DMS114 treated with DMSO at 0.1 percent for 48 hours (cell line): ENCODE measurements around the gene TEX261.
"Not testable (repeated sequence)": the region's sequence is repeated elsewhere in the genome, so short reads cannot be mapped to it uniquely, and the experiment has no call there.

ENCODE experiments used
- DNase-seq: peaks from one replicate; lab custom pipeline; 2025; ENCODE audit not compliant: unreplicated experiment; lab: John Stamatoyannopoulos, UW

Gene TEX261

DNA sequence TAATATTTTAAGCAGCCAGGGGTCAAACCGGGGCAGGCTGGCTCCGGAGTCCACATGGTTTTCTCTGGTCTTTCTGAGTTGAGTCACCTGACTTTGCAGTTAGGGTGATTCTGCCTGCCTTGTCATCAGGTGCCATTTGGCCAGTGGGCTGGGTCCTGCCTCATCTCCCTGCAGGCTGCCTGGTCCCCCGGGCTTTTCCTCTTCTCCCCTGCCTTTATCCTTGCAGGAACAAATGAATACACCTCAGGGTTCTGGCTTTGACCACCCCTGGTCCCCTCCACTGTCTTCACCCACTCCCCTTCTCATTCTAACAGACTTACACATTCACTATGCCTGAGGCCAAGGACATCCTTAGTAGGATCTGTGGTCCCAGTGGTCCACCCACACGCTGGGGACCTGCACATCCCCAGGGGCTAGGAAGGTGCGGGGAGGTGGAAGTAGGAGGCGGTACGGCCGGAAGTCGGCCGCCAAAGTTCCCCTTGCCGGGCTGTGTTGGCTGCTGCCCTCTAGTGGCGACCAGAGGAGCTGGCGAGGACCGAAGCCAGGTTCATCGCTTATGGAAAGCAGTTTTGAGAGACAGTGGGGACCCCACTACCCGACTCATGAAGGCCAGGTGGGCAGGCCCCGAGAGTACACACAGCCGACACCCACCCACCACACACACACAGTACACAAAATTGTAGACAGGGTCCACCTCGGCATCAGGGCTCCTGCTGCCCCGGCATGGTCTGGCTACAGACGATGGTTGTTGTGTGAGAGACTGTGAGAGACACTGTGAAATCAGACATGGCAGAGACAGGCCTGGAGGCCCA lies 6.3 kb upstream of the TEX261 start:
- DNase-seq, result peak; percentile 44

GRCh38 chr2:70999931-71000330 lies 5.3 kb upstream of the TEX261 start:
- not testable (repeated sequence) for DNase-seq

- no peak for DNase-seq
These were observed 4.7 kb upstream of the TEX261 start for GRCh38 chr2:70999362-70999761.

- DNase-seq, result not testable (repeated sequence)
These were observed 4.2 kb upstream of the TEX261 start for GRCh38 chr2:70998885-70999284.

GRCh38 chr2:70995426-70995729 lies 705 bp upstream of the TEX261 start:
- peak; percentile 28 for DNase-seq

DNA sequence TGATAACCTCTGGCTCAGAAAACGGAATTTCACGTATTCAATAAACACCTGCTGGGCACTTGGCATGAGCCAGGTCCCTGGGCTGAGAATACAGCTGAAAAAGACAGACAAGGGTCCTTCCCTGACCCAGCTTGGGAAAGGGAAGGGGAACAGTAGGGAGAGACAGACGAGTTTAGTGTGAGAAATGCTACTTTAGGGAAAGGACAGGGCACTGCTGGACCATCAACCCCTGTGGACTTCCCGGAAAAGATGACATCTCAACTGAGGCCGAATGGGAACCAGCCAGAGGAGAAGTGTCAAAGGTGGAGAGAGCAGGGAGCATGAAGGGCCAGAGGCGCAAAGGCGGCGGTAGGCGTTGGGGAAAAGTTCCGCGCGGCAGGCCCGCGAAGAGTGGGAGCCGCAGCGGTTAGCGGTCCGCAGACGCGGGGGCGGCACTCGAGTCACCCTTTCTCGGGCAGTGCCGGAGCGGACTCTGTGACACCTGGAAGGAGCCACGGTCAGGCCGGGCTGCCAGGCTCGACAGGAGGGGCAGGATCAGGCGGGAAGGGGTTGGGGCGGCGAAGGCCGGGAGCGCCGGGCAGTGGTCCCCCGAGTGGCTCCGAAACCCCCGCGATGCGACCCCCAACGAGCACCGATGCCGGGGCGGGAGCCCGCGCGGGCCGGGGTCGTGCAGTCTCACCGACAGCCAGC lies 519 bp downstream of the TEX261 start:
- DNase-seq, result no peak

- no peak for DNase-seq
These were observed 1.5 kb downstream of the TEX261 start for GRCh38 chr2:70992945-70993853.

DNA sequence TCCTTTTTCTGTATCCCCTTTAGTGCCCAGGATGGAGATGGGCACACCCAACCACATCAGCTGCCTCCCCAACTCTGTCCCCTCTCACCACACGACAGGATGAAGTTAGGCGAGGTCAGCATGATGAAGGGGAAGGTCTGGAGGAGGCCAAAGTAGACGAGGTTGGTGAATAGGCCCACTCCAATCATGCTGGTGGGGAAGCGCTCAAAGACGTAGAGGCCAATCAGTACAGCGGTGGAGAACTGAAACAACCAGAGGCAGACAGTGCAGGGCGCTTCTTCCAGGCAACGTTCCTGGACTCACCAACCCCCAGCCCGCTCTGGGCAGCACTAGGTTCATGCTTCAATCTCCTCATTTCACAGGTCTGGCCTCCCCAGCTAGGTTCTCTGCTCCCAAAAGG lies 2.9 kb downstream of the TEX261 start:
- DNase-seq, result no peak

- no peak for DNase-seq
These were observed 3.5 kb downstream of the TEX261 start for GRCh38 chr2:70991142-70991541.

DNA sequence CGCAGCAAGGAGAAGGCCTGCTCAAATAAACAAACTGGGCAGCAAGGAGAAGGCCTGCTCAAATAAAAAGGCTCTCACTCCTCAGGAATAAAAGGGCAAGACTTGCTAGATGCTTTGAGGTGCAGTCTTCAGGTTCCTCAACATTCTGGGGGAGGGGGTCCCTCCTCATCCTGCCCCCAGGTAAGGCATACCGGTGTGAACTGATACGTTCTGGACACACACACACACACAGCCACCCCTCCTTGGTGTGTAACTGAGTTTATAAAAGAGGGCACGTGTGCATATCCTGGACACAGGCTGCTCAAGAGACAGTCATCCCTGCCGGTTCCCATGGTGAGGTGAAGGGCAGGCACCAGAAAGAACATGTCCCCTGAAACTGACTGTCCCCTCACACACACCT lies 4.5 kb downstream of the TEX261 start:
- DNase-seq, result no peak

- no peak for DNase-seq
These were observed 5.7 kb downstream of the TEX261 start for GRCh38 chr2:70988726-70989648.

DNA sequence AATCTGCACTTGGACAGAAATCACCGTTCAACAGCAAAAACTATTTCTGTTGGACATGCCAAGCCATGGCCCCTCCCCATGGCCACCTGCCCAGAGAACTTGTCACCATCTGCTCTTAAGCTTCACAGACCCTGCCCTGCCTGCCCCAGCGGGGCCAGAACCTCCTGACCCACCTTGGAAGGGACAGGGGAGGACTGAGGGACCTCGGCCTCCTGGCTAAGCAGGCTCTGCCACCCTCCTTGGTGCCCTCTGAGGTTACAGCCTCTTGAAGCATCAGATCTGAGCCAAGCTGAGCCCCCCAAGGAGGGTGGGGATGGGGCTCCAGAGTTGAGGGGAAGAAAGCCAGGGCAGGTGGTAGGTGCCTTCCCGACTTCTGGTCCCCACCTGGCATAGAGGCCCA lies 6.5 kb downstream of the TEX261 start:
- DNase-seq, result no peak

GRCh38 chr2:70987386-70987785 lies 7.3 kb downstream of the TEX261 start:
- DNase-seq, result no peak

- no peak for DNase-seq
These were observed 8.0 kb downstream of the TEX261 start for GRCh38 chr2:70986499-70987189.

DNA sequence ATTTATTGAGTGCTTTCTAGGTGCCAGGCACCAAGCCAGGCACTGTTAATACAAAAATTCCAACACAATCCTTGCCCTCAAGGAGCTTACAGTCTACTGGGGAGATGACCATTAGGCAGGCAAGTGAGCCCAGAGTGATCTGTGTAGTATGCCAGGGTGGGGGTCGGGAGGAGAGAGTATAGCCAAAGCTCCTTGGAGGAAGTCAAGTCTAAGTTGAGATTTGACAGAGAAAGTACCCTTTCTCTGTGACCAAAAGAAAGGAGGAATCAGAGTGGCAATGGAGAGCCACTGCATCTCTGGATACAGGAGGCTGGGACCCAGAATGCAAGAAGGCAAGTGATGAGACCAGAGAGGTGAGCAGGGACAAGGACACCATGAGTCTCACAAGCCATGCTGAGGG lies 8.7 kb downstream of the TEX261 start:
- DNase-seq, result no peak

GRCh38 chr2:70985283-70985688 lies 9.4 kb downstream of the TEX261 start:
- DNase-seq, result no peak

DNA sequence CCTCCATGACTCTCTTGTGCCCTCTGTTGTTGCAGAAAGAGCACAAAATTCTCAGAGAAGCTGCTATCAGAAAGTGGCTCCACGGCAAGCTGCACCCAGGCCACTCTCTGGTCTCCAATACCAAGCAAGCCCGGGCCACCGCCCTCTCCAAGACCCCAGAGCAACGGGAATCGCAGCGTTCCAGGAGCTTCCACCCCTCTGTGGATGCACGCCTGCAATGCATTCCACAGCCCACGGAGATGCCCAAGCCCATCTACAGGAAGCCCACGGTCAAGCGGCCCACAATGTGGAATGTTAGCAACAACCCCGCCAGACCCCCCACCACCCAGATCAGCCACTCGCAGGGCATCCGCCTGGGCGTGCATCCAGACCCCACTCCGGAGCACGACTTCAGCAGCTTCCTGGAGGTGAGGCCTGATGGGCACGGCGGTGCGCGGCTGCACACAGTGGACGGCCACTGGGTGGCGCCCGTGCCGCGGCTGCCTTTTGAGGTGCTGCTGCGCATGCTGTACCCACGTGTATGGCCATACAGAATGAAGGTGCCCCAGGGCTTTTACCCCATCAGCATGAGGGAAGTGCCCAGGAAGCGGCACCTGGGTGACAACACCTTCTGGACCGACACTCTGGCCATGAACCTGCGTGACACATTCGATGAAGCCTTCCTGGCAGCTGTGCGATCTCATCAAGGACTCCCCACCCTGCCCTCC lies 9.9 kb downstream of the TEX261 start:
- DNase-seq, result no peak

DNA sequence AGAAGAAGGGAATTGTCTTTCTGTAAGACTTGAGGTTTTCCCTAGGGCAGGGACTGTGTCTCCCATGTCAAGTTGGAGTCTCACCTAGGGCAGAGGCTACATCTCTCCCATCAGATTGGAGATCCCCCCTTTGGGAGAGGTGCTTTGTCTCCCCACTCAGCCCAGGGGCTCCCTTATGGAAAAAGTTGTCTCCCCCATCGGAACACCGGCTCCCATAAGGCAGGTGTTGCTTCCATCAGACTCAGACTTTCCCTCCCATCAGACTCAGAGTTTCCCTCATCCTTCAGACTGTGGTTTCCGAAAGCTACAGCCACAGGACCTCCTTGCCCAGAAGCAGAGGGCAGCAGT lies 10.5 kb downstream of the TEX261 start:
- no peak for DNase-seq

DNA sequence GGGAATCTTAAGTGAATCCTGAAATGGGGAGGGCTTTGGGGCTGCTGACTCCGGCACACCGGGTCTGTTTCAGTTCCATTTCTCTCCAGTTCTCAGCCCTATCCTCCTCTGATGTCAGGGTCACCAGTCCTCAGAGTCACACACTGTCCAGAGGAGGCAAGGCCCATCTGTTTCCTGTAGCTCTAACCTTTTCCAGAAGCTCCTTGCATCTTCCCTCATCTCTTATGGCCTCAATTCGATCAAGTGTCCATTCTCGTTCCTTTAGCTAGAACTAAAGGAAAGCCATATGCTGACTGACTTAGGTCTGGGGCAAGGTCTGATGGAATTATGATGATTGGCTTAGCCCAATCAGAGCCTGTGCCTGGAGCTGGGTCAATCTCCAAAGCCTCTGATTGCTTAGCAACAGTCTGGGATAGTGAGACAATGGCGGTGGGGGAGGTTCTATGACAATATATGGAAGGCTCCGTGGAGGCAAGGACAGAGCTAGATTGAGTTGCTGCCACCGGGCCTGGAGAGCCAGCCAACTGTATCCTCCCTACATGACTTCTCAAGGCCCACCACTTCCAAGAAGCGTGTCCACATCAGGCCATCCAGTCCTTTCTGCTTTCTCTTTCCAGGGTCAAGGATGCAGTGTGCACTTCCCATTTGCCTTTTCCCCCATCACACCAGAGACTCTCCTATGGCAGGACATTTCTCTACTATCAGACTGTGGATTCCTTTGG lies 11.0 kb downstream of the TEX261 start:
- DNase-seq, result no peak
